RWPE2 (cell line): ENCODE measurements around the gene BRD9.
"Not testable (repeated sequence)": the region's sequence is repeated elsewhere in the genome, so short reads cannot be mapped to it uniquely, and the experiment has no call there.

Experiments used
- ATAC-seq: fragments of 200-7000 bp; cut with Tn5 transposase; 3 replicates; pipeline ENCODE4 v1.9.1; 2021; ENCODE audit warnings: low read depth
- DNase-seq: peaks from one replicate; pipeline ENCODE4 v3.0.0-alpha.2; 2020; ENCODE audit warnings: low spot score
- H3K27ac ChIP-seq: fragments of 450-650 bp; 2 replicates; pipeline ENCODE4 v1.5.1; 2017; ENCODE audit warnings: mild to moderate bottlenecking; ENCODE audit not compliant: poor library complexity, severe bottlenecking
- H3K27me3 ChIP-seq: fragments of 250-450 bp; sonication (Bioruptor Pico); 2 replicates; pipeline ENCODE4 v1.5.1; 2021; ENCODE audit warnings: mild to moderate bottlenecking, moderate library complexity; ENCODE audit not compliant: insufficient read depth, poor library complexity, severe bottlenecking
- H3K36me3 ChIP-seq: fragments of 250-450 bp; sonication (Bioruptor Pico); 2 replicates; pipeline ENCODE4 v1.5.1; 2020; ENCODE audit warnings: low read depth, mild to moderate bottlenecking, moderate library complexity
- H3K4me1 ChIP-seq: fragments of 250-450 bp; sonication (Bioruptor Pico); 2 replicates; pipeline ENCODE4 v1.5.1; 2021; ENCODE audit warnings: mild to moderate bottlenecking, moderate library complexity; ENCODE audit not compliant: insufficient read depth, poor library complexity, severe bottlenecking
- H3K4me3 ChIP-seq: fragments of 250-450 bp; sonication (Bioruptor Pico); 2 replicates; pipeline ENCODE4 v1.5.1; 2021; ENCODE audit warnings: mild to moderate bottlenecking, moderate library complexity; ENCODE audit not compliant: severe bottlenecking
- H3K9me3 ChIP-seq: fragments of 250-450 bp; sonication (Bioruptor Pico); 2 replicates; pipeline ENCODE4 v1.5.1; 2021; ENCODE audit warnings: mild to moderate bottlenecking, moderate library complexity; ENCODE audit not compliant: severe bottlenecking
- TF ChIP-seq, protein P1 (sequence below): fragments of 450-650 bp; IDR thresholded peaks from one replicate; pipeline ENCODE4 v1.5.1; 2017; ENCODE audit warnings: mild to moderate bottlenecking, moderate library complexity; ENCODE audit not compliant: poor library complexity, severe bottlenecking

The BRD9 gene

DNA sequence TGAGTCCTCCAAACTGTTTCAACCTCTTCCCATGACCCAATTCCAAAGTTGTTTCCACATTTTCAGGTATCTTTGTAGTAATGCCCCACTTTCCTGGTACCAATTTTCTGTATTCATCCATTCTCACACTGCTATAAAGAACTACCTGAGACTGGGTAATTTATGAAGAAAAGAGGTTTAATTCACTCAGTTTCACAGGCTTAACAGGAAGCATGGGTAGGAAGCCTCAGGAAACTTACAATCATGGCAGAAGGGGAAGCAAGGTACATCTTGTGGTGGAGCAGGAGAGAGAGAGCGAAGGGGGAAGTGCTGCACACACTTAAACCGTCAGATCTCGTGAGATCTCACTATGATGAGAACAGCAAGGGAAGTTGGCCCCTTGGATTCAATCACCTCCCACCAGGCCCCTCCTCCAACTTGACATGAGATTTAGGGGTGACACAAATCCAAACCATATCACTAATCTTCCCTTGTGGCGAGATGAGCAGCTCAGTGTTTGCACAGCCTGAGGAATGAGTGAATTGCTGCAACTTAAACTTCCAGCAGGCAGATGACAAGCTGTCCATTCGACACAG is 43.0 kb upstream of the BRD9 start:
- no peak overlapping the region for H3K27ac ChIP-seq
- TF ChIP-seq, protein P1, sequence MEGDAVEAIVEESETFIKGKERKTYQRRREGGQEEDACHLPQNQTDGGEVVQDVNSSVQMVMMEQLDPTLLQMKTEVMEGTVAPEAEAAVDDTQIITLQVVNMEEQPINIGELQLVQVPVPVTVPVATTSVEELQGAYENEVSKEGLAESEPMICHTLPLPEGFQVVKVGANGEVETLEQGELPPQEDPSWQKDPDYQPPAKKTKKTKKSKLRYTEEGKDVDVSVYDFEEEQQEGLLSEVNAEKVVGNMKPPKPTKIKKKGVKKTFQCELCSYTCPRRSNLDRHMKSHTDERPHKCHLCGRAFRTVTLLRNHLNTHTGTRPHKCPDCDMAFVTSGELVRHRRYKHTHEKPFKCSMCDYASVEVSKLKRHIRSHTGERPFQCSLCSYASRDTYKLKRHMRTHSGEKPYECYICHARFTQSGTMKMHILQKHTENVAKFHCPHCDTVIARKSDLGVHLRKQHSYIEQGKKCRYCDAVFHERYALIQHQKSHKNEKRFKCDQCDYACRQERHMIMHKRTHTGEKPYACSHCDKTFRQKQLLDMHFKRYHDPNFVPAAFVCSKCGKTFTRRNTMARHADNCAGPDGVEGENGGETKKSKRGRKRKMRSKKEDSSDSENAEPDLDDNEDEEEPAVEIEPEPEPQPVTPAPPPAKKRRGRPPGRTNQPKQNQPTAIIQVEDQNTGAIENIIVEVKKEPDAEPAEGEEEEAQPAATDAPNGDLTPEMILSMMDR, result no peak
- no peak for ATAC-seq

DNA sequence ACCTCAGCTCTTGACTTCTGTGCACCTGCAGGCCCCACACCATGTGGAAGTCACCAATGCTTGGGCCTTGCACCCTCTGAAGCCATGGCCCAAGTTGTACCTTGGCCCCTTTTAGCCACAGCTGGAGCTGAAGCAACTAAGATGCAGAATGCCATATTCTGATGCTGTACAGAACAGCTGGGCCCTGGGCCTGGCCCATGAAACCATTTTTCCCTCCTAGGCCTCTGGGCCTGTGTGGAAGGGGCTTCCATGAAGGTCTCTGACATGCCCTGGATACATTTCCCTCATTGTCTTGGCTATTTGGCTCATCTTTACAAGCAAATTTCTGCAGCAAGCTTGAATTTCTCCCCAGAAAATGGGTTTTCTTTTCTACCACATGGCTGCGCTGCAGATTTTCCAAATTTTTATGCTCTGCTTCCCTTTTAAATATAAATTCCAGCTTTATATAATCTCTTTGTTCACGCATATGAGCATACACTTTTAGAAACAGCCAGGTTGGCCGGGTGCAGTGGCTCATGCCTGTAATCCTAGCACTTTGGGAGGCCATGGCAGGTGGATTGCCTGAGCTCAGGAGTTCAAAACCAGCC is 41.9 kb upstream of the BRD9 start:
- H3K27ac ChIP-seq, H3K27me3 ChIP-seq, ATAC-seq, H3K4me3 ChIP-seq, H3K4me1 ChIP-seq, DNase-seq, H3K9me3 ChIP-seq, H3K36me3 ChIP-seq: not testable (repeated sequence)
- TF ChIP-seq, protein P1, result peak; percentile 42

More for the DNA sequence above, 43.0 kb upstream of the BRD9 start:
- Histone ChIP-seq H3K27me3 (peaks cover 13% of the 10 kb centered on the region), H3K9me3 (no peaks in the 10 kb centered on the region), H3K4me1 (no peaks in the 10 kb centered on the region), H3K36me3 (no peaks in the 10 kb centered on the region), H3K4me3 (no peak overlapping the region)
- no peak for DNase-seq

DNA sequence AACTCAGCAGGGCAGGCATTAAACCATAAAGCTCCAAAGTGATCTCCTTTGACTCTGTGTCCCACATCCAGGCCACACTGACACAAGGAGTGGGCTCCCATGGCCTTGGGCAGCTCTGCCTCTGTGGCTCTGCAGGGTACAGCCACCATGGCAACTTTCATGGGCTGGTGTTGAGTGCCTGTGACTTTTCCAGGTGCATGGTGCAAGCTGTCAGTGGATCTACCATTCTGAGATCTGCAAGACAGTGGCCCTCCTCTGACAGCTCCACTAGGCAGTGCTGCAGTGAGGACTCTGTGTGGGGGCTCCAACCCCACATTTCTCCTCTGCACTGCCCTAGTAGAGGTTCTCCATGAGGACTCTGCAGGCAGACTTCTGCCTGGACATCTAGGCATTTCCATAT is 41.4 kb upstream of the BRD9 start:
- H3K27me3 ChIP-seq, H3K9me3 ChIP-seq, H3K4me3 ChIP-seq, ATAC-seq, H3K4me1 ChIP-seq, H3K27ac ChIP-seq, H3K36me3 ChIP-seq: not testable (repeated sequence)
- DNase-seq, result peak; percentile 11

DNA sequence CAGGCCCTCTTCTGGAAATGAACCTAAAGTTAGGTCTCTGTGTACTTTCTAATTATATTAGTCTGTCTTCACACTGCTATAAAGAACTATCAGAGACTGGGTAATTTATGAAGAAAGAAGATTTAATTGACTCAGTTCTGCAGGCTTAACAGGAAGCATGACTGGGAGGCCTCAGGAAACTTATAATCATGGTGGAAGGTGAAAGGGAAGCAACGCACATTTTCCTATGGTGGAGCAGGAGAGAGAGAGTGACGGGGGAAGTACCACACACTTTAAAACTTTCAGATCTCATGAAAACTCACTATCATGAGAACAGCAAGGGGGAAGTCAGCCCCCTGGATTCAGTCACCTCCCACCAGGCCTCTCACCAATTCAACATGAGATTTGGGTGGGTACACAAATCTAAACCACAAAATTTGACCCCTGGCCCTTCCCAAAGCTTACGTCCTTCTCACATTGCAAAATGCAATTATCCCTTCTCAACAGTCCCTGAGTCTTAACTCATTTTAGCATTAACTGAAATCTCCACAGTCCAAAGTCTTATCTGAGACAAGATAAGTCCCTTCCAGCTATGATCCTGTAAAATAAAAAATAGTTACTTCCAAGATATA is 40.8 kb upstream of the BRD9 start:
- Histone ChIP-seq H3K9me3 (no peaks in the 10 kb centered on the region), H3K27ac (no peak overlapping the region), H3K36me3 (no peaks in the 10 kb centered on the region), H3K4me3 (no peak overlapping the region), H3K27me3 (peaks cover 4% of the 10 kb centered on the region), H3K4me1 (no peaks in the 10 kb centered on the region)
- DNase-seq (no peak), ATAC-seq (no peak)
- TF ChIP-seq, protein P1, result no peak

DNA sequence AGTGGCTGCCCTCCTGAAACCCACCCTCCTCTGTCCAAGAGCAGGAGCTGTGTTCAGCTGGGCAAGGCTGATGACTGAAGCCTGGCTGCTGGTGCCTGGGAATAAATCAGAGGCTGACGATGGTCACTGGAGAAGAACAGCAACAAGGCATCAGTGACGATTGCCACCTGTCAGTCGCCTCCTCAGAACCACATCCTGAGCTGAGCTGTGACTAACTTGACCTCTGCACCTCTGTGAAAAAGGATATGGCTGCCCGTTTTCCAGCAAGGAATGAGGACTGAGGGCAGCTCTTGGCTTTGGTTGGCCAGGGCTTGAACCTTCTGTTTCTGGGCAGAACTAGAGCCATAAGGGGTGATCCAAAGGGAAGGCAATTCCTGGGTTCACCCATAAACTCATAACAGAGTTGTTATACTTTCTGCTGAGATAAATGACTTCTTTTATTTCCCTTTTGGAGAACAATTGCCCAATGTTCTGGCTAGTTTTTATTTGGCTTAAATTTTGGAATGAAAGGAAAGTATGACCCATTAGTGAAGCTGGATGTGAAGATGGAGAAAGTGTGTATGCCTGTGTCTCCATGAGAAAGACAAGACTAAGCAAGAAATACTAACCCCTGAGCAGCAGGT is 40.1 kb upstream of the BRD9 start:
- Histone ChIP-seq H3K9me3 (no peaks in the 10 kb centered on the region), H3K4me3 (no peak overlapping the region), H3K27ac (no peak overlapping the region), H3K4me1 (no peaks in the 10 kb centered on the region), H3K27me3 (peaks cover 4% of the 10 kb centered on the region), H3K36me3 (no peaks in the 10 kb centered on the region)
- DNase-seq (no peak), ATAC-seq (no peak)
- TF ChIP-seq, protein P1, result no peak
